ENCODE measurements around the gene CD68. TPM values are rescaled to one million over a fixed set of nuclear protein-coding genes. Genes with fewer than 3 reads are reported as not detected.

The CD68 gene
- total and polyA plus RNA-seq, 8 donors: 1.8 to 60.0 (median 7.6) TPM

DNA sequence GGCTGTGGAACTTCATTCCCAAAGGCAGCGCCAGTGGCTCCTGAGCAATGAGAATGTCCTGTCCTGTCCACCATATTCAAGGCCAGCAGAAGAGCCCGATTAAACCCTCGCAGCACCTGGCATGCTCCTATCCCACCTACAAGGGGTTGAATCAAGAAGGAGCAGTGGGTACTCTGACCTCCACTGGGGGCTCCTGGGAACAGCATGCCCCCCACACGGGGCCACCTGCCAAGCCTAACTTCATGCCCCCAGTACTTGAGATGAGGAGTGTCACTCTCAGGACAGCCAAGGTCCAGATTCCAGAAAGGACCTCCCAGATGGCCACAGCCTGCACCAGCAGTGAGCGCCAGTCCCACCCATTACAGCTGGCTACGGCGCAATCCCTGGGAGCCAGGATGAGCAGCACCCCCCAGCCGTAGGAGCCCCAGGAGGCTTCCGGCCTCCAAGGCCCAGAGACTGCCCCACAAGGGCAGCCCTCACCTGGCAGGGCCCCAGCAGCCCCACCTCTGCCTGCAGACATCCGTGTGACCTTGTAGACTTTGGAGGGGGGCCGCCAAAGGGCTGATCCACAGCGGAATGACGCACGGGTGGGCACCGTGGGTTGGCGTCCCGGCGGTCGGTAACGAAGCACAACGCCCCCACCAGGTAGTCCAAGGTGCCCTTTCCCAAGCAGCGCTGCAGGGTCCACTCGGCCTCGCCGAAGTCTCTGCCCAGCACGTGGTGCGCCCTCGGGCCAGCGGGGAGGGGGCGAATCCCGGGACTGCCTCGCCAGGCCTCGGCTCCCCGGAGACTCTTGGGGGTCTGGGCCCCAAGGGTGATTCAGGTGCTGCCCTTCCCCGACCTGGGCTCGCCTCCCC is 3.2 kb downstream of the CD68 start:
- Histone ChIP-seq H3K27ac (peak overlapping the region; percentile 86 to 97 (median 95)), H3K36me3 (peaks cover 6 to 8% (median 7%) of the 10 kb centered on the region in 3 donors), H3K4me1 (peaks cover 10 to 29% (median 11%) of the 10 kb centered on the region in 3 donors), H3K27me3 (no peaks in the 10 kb centered on the region), H3K9me3 (no peaks in the 10 kb centered on the region), H3K4me3 (peak overlapping the region in 3 of 4 donors; percentile 32 to 52 (median 48))
- TF ChIP-seq, protein P1, sequence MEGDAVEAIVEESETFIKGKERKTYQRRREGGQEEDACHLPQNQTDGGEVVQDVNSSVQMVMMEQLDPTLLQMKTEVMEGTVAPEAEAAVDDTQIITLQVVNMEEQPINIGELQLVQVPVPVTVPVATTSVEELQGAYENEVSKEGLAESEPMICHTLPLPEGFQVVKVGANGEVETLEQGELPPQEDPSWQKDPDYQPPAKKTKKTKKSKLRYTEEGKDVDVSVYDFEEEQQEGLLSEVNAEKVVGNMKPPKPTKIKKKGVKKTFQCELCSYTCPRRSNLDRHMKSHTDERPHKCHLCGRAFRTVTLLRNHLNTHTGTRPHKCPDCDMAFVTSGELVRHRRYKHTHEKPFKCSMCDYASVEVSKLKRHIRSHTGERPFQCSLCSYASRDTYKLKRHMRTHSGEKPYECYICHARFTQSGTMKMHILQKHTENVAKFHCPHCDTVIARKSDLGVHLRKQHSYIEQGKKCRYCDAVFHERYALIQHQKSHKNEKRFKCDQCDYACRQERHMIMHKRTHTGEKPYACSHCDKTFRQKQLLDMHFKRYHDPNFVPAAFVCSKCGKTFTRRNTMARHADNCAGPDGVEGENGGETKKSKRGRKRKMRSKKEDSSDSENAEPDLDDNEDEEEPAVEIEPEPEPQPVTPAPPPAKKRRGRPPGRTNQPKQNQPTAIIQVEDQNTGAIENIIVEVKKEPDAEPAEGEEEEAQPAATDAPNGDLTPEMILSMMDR (IDR thresholded peaks at IDR 0.05): no peak
- 84 to 86% methylated on average over 33 to 36 of the region's 36 CpGs for WGBS, 2 donors
- ATAC-seq (no peak), FAIRE-seq (no peak), DNase-seq (peak in 3 of 6 donors; percentile 63 to 88 (median 74))
- intact Hi-C loops (cut with DNase I): loop anchor here in 1 of 3 donors (10.0 kb wide), 1 partner anchor 228 kb away; the partner anchor contains the start of genes KCTD11 and TMEM95

- peak; percentile 88 to 92 (median 92) for ATAC-seq
- no peaks in the 10 kb centered on the region for H3K36me3 ChIP-seq
- H3K27me3 ChIP-seq: no peaks in the 10 kb centered on the region
- peak within 1 kb of the TSS; percentile 86 to 97 (median 95) for H3K27ac ChIP-seq
- DNase-seq: peak; percentile 96 to 99 (median 96)
- H3K4me1 ChIP-seq: peaks cover 10 to 27% (median 11%) of the 10 kb centered on the region in 3 donors
- no peaks in the 10 kb centered on the region for H3K9me3 ChIP-seq
- peak within 1 kb of the TSS; percentile 32 to 52 (median 47) for H3K4me3 ChIP-seq
- TF ChIP-seq, protein P1 (IDR thresholded peaks at IDR 0.05): no peak
- peak; percentile 70 for FAIRE-seq
- intact Hi-C loops (cut with DNase I): loop anchor here in 1 of 3 donors (10.0 kb wide), 1 partner anchor 229 kb away; the partner anchor contains the start of genes KCTD11 and TMEM95
- 11 to 13% methylated on average over 68 to 69 of the region's 69 CpGs for WGBS, 2 donors
These were observed 4.0 kb downstream of the CD68 start, which contains the start of gene MPDU1 for GRCh38 chr17:7583253-7584109. Gene MPDU1, plus strand, starts transcription at chr17:7583852. Its CDS starts 11 bp downstream, at chr17:7583863.

- no peak overlapping the region for H3K27ac ChIP-seq
- H3K4me3 ChIP-seq: no peak overlapping the region
- no peak for ATAC-seq
- no peak for FAIRE-seq
- no peaks in the 10 kb centered on the region for H3K27me3 ChIP-seq
- intact Hi-C loops (cut with DNase I): loop anchor here in 1 of 3 donors (10.0 kb wide), 1 partner anchor 232 kb away; the partner anchor contains the start of genes KCTD11 and TMEM95
- peaks cover 0 to 7% (median 0%) of the 10 kb centered on the region in 3 donors for H3K36me3 ChIP-seq
- H3K4me1 ChIP-seq: peaks cover 10 to 24% (median 11%) of the 10 kb centered on the region in 3 donors
- TF ChIP-seq, protein P1 (IDR thresholded peaks at IDR 0.05): no peak
- 59 to 66% methylated on average over 9 of the region's 9 CpGs for WGBS, 2 donors
- H3K9me3 ChIP-seq: no peaks in the 10 kb centered on the region
- DNase-seq: peak in 1 of 6 donors; percentile 46
These were observed 7.4 kb downstream of the CD68 start for GRCh38 chr17:7586673-7587419.

- Histone ChIP-seq H3K36me3 (peaks cover 0 to 15% (median 0%) of the 10 kb centered on the region in 3 donors), H3K27me3 (no peaks in the 10 kb centered on the region), H3K4me1 (peaks cover 8 to 18% (median 9%) of the 10 kb centered on the region in 3 donors), H3K9me3 (no peaks in the 10 kb centered on the region), H3K4me3 (no peak overlapping the region), H3K27ac (no peak overlapping the region)
- 83 to 85% methylated on average over 12 of the region's 12 CpGs for WGBS, 2 donors
- DNase-seq (peak in 1 of 6 donors; percentile 25), FAIRE-seq (no peak), ATAC-seq (no peak)
- intact Hi-C loops (cut with DNase I): loop anchor here in 1 of 3 donors (10.0 kb wide), 1 partner anchor 233 kb away; the partner anchor contains the start of genes KCTD11 and TMEM95
- TF ChIP-seq, protein P1 (IDR thresholded peaks at IDR 0.05): no peak
These were observed 8.1 kb downstream of the CD68 start for GRCh38 chr17:7587420-7588151.
